EH (cell line): ENCODE data around the gene SETBP1.

Experiments
- DNase-seq: peaks from one replicate; pipeline ENCODE4 v3.0.0-alpha.2; 2015; ENCODE audit warnings: low read depth

SETBP1 gene

DNA sequence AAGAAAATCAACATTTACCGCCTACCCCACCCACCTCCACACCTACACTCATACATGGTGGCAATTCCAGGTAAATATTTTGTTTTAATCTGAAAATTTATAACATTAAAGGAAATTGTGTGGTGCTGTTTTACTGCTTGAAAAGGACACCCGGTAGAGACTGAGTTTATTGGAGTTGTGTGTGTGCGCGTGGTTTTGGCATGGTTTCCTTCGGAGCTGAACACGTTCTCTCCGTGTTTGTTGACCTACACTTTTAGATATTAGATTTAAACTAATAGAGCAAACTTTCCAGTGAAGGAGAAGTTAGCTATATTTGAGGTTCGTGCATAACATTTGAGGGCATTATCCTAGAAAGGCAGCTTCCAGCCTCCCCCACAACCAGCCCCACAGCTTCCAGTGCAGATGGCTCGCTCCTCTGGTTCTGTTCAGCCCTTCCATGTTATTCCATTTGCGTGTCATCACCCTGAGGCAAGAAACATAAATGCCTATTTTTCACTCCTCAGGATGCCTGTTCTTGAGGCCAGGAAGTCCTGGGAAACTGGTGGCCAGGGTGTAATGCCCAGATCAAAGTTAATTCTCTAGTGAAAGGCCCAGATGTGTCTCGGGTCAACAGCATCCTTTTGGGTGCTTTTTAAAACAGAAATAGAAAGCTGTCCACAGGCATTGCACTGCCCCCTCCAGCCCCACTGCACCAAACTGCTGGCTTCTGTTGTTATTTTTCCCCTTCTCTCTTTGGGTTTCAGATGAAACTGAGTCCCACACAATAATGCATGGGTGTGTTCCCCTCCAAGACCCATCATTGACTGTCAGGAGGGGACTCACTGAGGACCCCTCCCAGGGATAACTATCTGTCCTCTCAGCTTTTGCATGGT, 190.2 kb downstream of the SETBP1 start:
- peak; percentile 49 for DNase-seq

- no peak for DNase-seq
Measured at GRCh38 chr18:44871771-44872170, 191.1 kb downstream of the SETBP1 start.

DNA sequence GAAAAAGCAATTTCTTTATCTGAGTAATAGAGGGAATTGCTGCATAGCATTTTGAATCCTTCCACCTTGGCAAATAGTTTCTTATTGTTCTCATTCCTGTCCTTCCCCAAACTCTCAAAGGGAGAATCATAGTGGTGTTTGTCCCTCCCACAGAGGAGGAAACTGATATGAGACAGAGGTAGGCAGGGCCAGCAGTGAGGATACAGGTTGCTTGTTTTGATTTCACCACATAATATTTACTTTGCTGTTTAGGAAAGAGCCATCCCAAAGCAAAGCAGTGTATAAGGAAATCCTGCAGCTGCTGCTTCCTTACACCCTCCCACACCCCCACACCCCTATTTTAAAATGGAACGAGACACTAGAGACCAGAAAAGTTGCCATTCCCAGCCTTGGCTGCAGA, 195.3 kb downstream of the SETBP1 start:
- DNase-seq, result no peak

- no peak for DNase-seq
Measured at GRCh38 chr18:44876755-44877154, 196.1 kb downstream of the SETBP1 start.

DNA sequence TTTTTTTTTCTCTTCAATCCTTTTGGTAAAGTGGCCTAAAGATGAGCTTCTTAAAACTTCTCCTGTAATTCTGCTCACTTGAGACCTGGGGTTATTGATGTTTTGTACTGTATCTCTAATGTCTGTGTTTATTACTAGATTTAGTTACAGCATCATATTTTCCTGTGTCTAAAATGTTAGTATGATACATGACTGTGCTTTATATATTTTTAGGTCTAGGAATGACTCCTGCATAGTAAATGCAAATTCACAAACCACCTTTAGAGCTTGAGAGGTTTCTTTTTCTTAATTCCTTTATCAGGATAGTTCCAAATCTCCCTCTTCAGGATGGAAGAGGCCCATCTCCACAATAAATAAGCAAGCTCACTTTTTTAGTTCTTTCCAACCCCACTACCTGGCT, 197.6 kb downstream of the SETBP1 start:
- no peak for DNase-seq

DNA sequence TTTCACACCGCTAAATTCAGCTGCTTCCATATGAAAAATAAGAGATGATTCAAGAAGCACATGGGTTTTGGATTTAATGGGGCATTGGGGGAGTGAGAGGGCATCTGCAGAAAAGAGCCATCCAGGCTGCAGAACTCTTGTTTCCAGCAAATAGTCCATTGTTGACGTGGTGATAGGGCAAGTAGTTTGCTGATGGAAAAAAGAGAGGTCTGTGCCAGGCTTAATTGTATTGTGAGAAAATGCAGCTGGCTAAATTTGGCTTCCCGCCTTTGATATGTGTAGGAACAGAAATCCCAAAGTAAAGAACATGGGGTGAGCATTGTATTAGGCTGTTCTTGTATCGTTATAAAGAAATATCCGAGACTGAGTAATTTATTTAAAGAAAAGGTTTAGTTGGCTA, 199.5 kb downstream of the SETBP1 start:
- DNase-seq, result no peak

DNA sequence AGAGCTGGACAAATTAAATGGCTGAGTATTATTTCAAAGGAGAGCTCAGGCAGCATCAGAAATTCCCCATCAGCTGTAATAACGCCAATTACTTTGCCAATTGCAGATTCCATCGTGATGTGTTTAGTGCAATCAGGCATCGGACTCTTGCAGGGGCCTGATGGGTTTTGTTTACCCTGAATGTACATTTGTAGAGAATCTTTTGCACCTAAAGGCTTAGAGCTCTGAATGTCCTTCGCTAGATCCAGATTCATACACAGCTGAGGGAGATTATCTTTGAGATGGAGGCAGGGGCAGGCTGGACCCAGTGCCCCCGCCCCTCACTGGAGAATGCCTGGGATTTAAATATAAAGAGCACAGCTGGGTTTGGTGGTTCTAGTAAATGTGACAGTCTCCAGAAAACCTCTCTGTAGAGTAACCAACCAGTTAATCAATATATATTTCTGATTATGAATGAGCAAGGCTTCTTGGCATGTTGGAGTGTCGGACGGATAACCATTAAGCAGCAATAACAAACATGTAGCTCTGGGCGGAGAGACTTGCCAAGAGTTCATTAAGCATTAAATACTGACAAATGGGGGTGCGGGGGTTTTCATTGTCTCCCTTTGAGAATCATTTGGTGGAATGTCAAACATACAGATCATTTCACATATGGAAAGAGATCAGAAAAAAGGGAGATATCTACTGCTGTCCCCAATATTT, 200.9 kb downstream of the SETBP1 start:
- DNase-seq, result no peak

- DNase-seq, result no peak
Measured at GRCh38 chr18:44882163-44882868, 201.6 kb downstream of the SETBP1 start.

- DNase-seq, result no peak
Measured at GRCh38 chr18:44883671-44884070, 203.0 kb downstream of the SETBP1 start.

GRCh38 chr18:44884431-44884830, 203.7 kb downstream of the SETBP1 start:
- peak; percentile 52 for DNase-seq

DNA sequence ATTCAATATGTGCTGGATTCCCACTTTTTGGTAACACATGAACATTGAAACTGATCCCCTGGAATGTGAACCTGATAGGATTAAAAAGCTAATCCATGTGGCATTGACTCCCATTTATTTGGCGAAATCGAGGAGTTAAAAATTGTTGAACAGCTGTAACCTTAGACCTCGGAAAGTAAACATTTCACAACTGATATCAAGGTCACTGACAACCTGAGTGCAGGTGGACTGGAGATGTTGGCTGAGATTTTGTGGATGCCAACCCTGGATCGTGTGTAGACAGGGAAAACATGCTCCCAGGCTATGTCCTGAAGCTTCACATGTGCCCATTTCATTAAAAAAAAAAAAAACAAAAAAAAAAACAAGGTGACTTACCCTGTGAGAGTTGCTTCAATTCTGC, 204.8 kb downstream of the SETBP1 start:
- no peak for DNase-seq

DNA sequence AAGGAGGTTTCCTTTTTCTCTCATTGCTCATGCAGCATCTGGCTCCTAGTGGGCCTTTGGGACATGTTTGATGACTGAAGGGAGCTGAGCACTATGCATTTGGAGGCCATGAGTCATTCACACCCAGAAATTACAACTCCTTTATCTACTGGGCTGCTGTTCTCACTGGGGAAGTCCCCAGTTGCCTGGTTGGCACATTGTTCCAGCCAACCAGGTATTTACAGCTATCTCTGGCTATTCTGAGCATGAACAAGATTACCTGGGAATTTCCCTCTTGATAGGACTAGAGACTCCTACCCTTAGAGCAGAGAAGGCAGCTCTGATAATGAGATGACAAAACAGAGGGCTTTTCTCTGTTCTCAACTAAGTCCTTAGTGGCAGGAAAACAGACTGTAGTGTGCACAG, 206.5 kb downstream of the SETBP1 start:
- DNase-seq, result peak; percentile 61

DNA sequence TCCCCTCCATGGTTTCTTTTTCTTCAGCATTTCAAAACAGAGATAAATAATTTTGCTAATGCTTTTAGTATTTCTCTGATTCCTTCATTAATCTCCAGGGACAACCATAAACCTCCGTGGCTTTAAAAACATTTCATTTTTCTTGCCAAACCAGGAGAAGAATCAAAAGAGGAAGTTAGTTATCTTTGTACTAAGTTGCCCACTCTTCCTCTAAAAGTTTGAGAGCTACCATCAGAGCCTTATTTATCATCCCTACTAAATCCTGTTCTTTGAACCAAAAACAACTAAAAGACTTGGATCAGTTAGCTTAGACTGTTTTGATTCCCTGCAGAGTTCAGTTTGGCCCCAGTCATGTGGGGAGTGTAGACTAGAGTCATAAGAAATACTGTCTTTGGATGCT, 208.4 kb downstream of the SETBP1 start:
- no peak for DNase-seq

GRCh38 chr18:44893045-44893706, 212.5 kb downstream of the SETBP1 start:
- peak; percentile 40 for DNase-seq

GRCh38 chr18:44893966-44894365, 213.3 kb downstream of the SETBP1 start:
- DNase-seq, result no peak

GRCh38 chr18:44895176-44895798, 214.6 kb downstream of the SETBP1 start:
- peak; percentile 71 for DNase-seq

DNA sequence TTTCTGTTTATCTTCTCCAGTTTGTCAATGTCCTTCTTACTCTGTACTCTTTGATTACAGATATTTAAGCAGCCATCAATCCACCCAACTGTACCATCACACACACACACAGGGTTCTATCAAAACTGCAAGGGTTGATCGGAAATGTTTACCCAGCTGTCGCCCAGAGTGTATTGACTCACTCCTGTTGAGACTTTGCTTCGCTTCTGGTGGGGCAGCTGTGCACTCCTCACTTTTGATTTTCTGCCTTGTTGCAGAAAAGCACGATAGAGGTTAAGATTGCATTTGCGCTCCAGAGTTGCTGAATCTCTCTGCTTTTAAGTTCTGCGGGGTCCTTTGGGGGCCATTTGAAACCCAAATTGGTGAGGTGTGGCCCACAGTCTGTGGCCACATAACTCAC, 216.2 kb downstream of the SETBP1 start:
- no peak for DNase-seq

GRCh38 chr18:44897411-44897810, 216.7 kb downstream of the SETBP1 start:
- no peak for DNase-seq

DNA sequence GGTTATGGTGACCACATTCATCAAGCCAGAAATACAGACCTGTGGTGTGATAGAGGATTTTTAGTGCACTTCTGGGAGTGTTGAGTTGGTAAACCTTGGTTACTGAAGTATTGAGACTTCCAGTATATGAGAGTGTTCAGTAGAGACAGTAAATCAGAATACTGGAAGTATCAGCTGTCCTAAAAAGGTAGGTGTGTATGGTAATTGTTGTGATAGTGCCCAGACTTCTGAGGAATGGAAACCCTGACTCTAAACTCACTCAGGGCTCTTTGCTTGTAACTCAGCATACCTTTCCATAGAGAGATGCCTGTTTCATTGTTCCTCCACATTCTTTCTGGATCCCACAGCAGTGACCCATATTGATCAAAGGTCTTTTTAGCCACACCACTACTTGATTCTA, 217.1 kb downstream of the SETBP1 start:
- no peak for DNase-seq

DNA sequence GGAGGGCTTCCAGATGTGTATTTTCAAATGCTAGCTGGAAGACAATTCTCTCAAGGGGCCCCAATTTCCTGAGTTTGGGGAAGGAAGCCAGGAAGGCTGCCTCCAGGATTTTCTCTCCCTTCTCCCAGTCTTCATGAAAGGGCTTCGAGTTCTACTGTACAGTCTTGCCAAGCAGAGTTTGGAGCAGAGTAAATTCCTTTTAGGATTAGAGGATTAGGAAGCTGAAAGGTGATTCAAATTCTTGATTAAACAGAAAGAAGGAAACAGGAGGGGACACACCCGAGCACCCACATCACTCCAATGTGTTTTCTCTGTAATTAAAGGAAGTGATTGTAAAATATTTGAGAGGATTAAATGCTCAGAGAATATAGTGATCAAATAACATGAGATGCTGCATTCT, 217.8 kb downstream of the SETBP1 start:
- no peak for DNase-seq

DNA sequence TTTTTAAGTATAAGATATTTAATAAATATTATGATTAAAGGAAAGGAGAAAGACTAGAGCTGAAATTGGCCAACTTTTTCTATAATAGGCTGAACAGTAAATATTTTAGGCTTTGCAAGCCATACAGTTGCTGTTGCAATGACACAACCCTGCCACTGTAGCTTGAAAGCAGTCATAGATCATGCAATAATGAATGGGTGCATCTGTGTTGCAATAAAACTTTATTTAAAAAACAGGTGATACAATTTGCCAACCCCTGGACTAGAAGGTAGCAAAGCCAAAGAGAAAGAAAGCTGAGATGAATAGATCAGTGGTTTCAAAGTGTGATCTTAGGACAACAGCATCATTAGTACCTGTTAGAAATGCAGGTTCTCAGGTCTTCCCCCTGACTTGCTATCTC, 219.1 kb downstream of the SETBP1 start:
- no peak for DNase-seq

DNA sequence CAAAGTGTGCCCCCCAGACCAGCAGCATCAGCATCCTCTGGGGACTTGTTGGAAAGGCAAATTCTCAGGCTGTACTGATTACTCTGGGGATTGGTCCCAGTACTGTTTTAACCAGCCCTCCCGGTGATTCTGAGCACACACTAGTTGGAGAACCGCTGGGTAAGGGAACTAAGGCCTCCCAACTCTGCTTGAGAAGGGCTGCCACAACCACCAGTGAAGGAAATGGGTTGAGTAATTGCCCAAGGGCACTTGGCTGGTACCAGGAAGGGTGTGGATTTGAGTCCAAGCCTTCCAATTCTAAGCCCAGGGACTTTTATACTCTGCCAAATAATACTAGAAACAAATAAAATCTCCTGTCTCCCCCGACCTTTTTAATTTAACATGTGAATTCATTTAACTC, 219.9 kb downstream of the SETBP1 start:
- no peak for DNase-seq
